Nephron (organoid): Measurements from ENCODE around the gene PPM1L.

ENCODE experiments used
- H3K27ac Mint-ChIP-seq, 3 experiments: 2 replicates each; pipeline ENCODE4 v1.8.0; 2020; ENCODE audit warnings: mixed read lengths in 3 of 3, mild to moderate bottlenecking in 2 of 3, moderate library complexity in 1 of 3
- H3K27me3 Mint-ChIP-seq: 2 replicates; pipeline ENCODE4 v1.8.0; 2021; ENCODE audit warnings: low read depth, mild to moderate bottlenecking, moderate library complexity, mixed read lengths
- H3K36me3 Mint-ChIP-seq: 2 replicates; pipeline ENCODE4 v1.8.0; 2020; ENCODE audit warnings: low read depth, mixed read lengths
- H3K4me1 Mint-ChIP-seq: 2 replicates; pipeline ENCODE4 v1.8.0; 2020; ENCODE audit warnings: mixed read lengths
- H3K4me3 Mint-ChIP-seq, 3 experiments: 2 replicates each; pipeline ENCODE4 v1.8.0; 2020; ENCODE audit warnings: mild to moderate bottlenecking in 3 of 3, mixed read lengths in 3 of 3, moderate library complexity in 2 of 3
- H3K9me3 Mint-ChIP-seq: 2 replicates; pipeline ENCODE4 v1.8.0; 2020; ENCODE audit warnings: mixed read lengths
- TF ChIP-seq, protein P1 (sequence below), 3 experiments: fragments of 200-600 bp; sonication (generic); IDR thresholded peaks; one replicate each; pipeline ENCODE4 v1.5.0; 2021; ENCODE audit warnings: antibody characterized with exemption in 3 of 3; ENCODE audit not compliant: unreplicated experiment in 3 of 3

Gene PPM1L

GRCh38 chr3:161043336-161044035 lies 287.5 kb downstream of the PPM1L start:
- peaks cover 12% of the 10 kb centered on the region for H3K36me3 Mint-ChIP-seq
- no peaks in the 10 kb centered on the region for H3K27me3 Mint-ChIP-seq
- H3K4me1 Mint-ChIP-seq: no peaks in the 10 kb centered on the region
- H3K27ac Mint-ChIP-seq: peak overlapping the region in 1 of 3 experiments; percentile 15
- TF ChIP-seq, protein P1, sequence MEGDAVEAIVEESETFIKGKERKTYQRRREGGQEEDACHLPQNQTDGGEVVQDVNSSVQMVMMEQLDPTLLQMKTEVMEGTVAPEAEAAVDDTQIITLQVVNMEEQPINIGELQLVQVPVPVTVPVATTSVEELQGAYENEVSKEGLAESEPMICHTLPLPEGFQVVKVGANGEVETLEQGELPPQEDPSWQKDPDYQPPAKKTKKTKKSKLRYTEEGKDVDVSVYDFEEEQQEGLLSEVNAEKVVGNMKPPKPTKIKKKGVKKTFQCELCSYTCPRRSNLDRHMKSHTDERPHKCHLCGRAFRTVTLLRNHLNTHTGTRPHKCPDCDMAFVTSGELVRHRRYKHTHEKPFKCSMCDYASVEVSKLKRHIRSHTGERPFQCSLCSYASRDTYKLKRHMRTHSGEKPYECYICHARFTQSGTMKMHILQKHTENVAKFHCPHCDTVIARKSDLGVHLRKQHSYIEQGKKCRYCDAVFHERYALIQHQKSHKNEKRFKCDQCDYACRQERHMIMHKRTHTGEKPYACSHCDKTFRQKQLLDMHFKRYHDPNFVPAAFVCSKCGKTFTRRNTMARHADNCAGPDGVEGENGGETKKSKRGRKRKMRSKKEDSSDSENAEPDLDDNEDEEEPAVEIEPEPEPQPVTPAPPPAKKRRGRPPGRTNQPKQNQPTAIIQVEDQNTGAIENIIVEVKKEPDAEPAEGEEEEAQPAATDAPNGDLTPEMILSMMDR (IDR thresholded peaks at IDR 0.05; ENCODE audit: unreplicated experiment in 3 of 3): no peak
- no peak overlapping the region for H3K4me3 Mint-ChIP-seq
- peaks cover 7% of the 10 kb centered on the region for H3K9me3 Mint-ChIP-seq

- no peak overlapping the region for H3K27ac Mint-ChIP-seq
- H3K4me3 Mint-ChIP-seq: no peak overlapping the region
- H3K36me3 Mint-ChIP-seq: peaks cover 6% of the 10 kb centered on the region
- TF ChIP-seq, protein P1 (IDR thresholded peaks at IDR 0.05; ENCODE audit: unreplicated experiment in 3 of 3): no peak
- H3K4me1 Mint-ChIP-seq: no peaks in the 10 kb centered on the region
- H3K27me3 Mint-ChIP-seq: no peaks in the 10 kb centered on the region
- peaks cover 8% of the 10 kb centered on the region for H3K9me3 Mint-ChIP-seq
Observed at GRCh38 chr3:161049683-161050248, 293.7 kb downstream of the PPM1L start.

- Mint-ChIP-seq H3K4me3 (no peak overlapping the region), H3K4me1 (no peaks in the 10 kb centered on the region), H3K27ac (no peak overlapping the region), H3K9me3 (peaks cover 4% of the 10 kb centered on the region), H3K36me3 (no peaks in the 10 kb centered on the region), H3K27me3 (no peaks in the 10 kb centered on the region)
- TF ChIP-seq, protein P1 (IDR thresholded peaks at IDR 0.05; ENCODE audit: unreplicated experiment in 3 of 3): no peak
Observed at GRCh38 chr3:161050935-161051334, 294.9 kb downstream of the PPM1L start.

- no peaks in the 10 kb centered on the region for H3K27me3 Mint-ChIP-seq
- no peak overlapping the region for H3K27ac Mint-ChIP-seq
- peaks cover 4% of the 10 kb centered on the region for H3K9me3 Mint-ChIP-seq
- H3K4me1 Mint-ChIP-seq: no peaks in the 10 kb centered on the region
- H3K4me3 Mint-ChIP-seq: no peak overlapping the region
- TF ChIP-seq, protein P1 (IDR thresholded peaks at IDR 0.05; ENCODE audit: unreplicated experiment in 3 of 3): no peak
- H3K36me3 Mint-ChIP-seq: no peaks in the 10 kb centered on the region
Observed at GRCh38 chr3:161051856-161052255, 295.8 kb downstream of the PPM1L start.

- Mint-ChIP-seq H3K9me3 (no peaks in the 10 kb centered on the region), H3K27ac (no peak overlapping the region), H3K36me3 (no peaks in the 10 kb centered on the region), H3K27me3 (no peaks in the 10 kb centered on the region), H3K4me3 (no peak overlapping the region), H3K4me1 (no peaks in the 10 kb centered on the region)
- TF ChIP-seq, protein P1 (IDR thresholded peaks at IDR 0.05; ENCODE audit: unreplicated experiment in 3 of 3): no peak
Observed at GRCh38 chr3:161054860-161055604, 299.0 kb downstream of the PPM1L start.
